GM23248 (cell line): ENCODE results near the gene CFB.

Source experiments
- EZH2 ChIP-seq: fragments of 200-600 bp; sonication (generic); IDR thresholded peaks from 2 replicates; pipeline ENCODE4 v1.6.1; 2018; ENCODE audit warnings: antibody characterized with exemption, mild to moderate bottlenecking; ENCODE audit not compliant: insufficient read depth, poor library complexity, severe bottlenecking
- EZH2phosphoT487 ChIP-seq: fragments of 200-600 bp; sonication (generic); IDR thresholded peaks from 2 replicates; pipeline ENCODE4 v1.6.1; 2018; ENCODE audit warnings: antibody characterized with exemption, moderate library complexity, mild to moderate bottlenecking, low read depth; ENCODE audit not compliant: insufficient read depth

DNA sequence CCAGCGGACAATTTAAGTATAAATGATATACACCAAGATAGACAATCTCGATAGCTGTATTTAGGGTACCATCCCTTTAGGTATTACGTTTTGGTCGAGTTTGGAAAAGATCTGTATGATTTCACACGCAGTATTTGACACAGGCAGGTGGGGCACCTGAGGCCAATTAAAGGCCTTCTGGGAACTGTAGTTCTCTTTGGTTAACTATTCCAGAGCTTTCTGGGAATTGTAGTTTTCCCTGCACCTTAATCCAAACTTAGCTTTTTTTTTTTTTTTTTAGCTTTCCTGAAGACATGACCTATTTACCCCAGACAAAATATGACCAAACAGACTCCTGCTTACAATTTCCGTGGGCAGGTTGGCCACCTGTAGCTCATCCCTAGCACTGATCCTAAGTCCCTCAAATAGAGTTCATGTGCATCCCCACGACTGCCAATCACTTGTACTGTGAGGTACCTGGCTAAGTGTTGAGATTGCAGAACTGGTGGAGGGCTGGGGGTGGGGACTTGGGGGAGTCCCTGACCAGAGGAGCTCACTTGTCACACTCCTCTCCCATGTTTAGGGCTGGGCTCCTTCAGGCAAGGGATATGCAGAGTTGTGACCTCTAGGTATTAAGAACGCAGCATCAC is 47.4 kb upstream of the CFB start:
- no peak for TF ChIP-seq EZH2
- TF ChIP-seq EZH2phosphoT487: no peak
